ENCODE data around the gene DDX18.
"Not testable (repeated sequence)": the region's sequence is repeated elsewhere in the genome, so short reads cannot be mapped to it uniquely, and the experiment has no call there.

DDX18 gene

DNA sequence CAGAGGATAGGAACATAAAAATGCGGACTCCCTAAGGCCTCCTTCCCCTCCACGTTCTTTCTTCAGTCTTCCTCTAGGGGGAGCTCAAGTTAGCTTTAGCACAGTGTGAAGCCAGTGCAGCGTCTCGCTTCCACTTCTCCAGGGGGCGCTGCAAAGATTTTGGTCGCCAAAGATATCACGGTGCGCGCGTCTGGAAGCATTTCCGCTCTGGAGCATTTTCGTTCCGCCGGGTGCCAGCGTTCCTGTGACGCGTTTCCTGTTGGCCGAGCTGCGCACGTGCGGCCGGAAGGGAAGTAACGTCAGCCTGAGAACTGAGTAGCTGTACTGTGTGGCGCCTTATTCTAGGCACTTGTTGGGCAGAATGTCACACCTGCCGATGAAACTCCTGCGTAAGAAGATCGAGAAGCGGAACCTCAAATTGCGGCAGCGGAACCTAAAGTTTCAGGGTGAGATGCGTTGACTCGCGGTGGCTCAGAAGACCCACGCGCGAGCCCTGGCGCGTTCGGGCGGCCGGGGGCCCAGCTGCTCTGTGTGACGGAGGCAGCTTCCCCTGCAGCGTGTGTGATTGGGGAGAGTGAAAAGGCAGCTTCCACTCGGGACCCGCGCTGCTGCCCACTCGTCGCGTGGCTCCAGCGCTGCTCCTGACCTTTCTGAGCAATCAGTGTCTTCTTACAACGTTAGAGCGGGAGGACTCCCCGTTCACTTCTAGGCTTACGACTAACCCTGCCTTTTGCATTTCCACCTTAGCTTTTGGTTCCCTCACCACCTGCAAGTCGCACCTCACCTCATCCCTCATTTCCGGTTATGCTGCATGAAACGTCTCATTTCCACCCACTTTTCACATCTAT is at the start of gene DDX18:
Gene DDX18 (plus strand): TSS at position 275 of the 848 bp plus-strand sequence. CDS start 87 bp downstream, at position 362.
- peak; percentile 96 for DNase-seq
- Mint-ChIP-seq H3K27ac (peak within 1 kb of the TSS; percentile 97), H3K27me3 (no peaks in the 10 kb centered on the region), H3K4me1 (ENCODE audit: low read depth) (peaks cover 40% of the 10 kb centered on the region), H3K9me3 (no peaks in the 10 kb centered on the region), H3K4me3 (peak within 1 kb of the TSS; percentile 85), H3K36me3 (ENCODE audit: low read depth) (peaks cover 51% of the 10 kb centered on the region)

DNA sequence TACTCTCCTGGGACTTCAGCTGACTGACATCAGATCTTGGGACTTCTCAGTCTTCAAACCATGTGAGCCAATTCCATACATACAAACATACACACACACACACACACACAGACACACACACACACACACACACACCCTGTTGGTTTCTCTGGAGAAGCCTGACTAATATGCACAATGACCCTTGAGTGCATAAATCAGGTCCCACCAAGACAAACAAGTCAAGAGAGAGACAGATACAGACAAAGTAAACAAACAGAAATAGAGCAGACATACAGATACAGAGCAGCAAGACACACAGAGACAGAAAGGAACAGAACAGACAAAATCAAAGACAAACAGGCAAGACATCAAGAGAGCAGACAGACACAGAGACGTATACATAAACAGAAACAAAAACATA is 43.8 kb upstream of the DDX18 start:
- no peaks in the 10 kb centered on the region for H3K9me3 Mint-ChIP-seq
- no peaks in the 10 kb centered on the region for H3K4me1 Mint-ChIP-seq (ENCODE audit: low read depth)
- DNase-seq, result no peak
- no peaks in the 10 kb centered on the region for H3K36me3 Mint-ChIP-seq (ENCODE audit: low read depth)
- no peak overlapping the region for H3K4me3 Mint-ChIP-seq
- H3K27ac Mint-ChIP-seq, result no peak overlapping the region
- H3K27me3 Mint-ChIP-seq, result peaks cover 26% of the 10 kb centered on the region

GRCh38 chr2:117771969-117772630 is 42.4 kb upstream of the DDX18 start:
- Mint-ChIP-seq H3K4me1 (ENCODE audit: low read depth) (no peaks in the 10 kb centered on the region), H3K27ac (no peak overlapping the region), H3K27me3 (peaks cover 40% of the 10 kb centered on the region), H3K36me3 (ENCODE audit: low read depth) (no peaks in the 10 kb centered on the region), H3K4me3 (no peak overlapping the region), H3K9me3 (no peaks in the 10 kb centered on the region)
- DNase-seq, result no peak

- no peaks in the 10 kb centered on the region for H3K4me1 Mint-ChIP-seq (ENCODE audit: low read depth)
- H3K36me3 Mint-ChIP-seq (ENCODE audit: low read depth), result no peaks in the 10 kb centered on the region
- H3K27me3 Mint-ChIP-seq, result peaks cover 31% of the 10 kb centered on the region
- no peak overlapping the region for H3K27ac Mint-ChIP-seq
- no peaks in the 10 kb centered on the region for H3K9me3 Mint-ChIP-seq
- no peak overlapping the region for H3K4me3 Mint-ChIP-seq
- DNase-seq, result no peak
Observed at GRCh38 chr2:117774716-117775115, 39.8 kb upstream of the DDX18 start.

DNA sequence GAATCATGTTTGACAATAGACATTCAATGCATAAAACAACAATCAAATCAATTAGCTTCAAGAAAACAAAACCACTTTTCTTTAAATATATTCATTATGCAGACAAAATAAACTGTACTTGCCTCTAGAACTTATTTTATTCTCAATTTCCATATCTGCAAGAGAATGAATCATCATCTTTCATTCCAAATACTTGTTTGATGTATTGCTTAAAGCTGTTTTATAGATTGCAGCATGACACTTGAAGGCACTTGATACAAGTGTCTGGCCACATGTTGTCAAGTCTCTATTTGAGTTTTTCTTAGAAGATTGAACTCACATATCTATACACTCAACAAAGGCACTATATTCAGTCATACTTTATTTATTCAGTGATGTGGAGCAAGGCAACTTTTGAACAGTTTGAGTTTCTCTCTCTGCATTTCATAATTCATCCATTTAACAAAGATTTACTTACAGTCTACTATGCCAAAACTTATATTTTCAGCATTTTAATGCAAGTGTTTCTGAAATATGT is 38.7 kb upstream of the DDX18 start:
- Mint-ChIP-seq H3K27ac (no peak overlapping the region), H3K4me1 (ENCODE audit: low read depth) (no peaks in the 10 kb centered on the region), H3K4me3 (no peak overlapping the region), H3K27me3 (peaks cover 21% of the 10 kb centered on the region), H3K9me3 (no peaks in the 10 kb centered on the region), H3K36me3 (ENCODE audit: low read depth) (no peaks in the 10 kb centered on the region)
- no peak for DNase-seq

DNA sequence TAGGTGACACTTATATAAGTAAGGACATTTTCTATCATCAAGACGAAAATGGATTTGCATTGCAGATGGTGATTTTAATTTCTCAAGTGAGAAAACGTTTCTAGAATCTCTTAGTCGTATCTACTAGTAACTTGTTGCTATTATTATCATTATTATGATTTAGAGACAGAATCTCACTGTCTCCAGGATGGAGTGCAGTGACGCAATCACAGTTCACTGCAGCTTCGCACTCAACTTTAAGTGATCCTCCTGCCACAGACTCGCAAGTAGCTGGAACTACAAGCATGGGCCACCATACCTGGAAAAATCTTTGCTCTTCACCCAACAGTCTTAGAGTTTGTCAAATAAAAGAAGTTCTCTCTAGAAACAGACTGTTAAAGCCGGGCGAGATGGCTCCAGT is 37.6 kb upstream of the DDX18 start:
- no peak for DNase-seq
- H3K36me3 Mint-ChIP-seq (ENCODE audit: low read depth), result no peaks in the 10 kb centered on the region
- no peak overlapping the region for H3K27ac Mint-ChIP-seq
- no peaks in the 10 kb centered on the region for H3K4me1 Mint-ChIP-seq (ENCODE audit: low read depth)
- H3K27me3 Mint-ChIP-seq, result peaks cover 16% of the 10 kb centered on the region
- H3K9me3 Mint-ChIP-seq, result no peaks in the 10 kb centered on the region
- H3K4me3 Mint-ChIP-seq, result no peak overlapping the region

DNA sequence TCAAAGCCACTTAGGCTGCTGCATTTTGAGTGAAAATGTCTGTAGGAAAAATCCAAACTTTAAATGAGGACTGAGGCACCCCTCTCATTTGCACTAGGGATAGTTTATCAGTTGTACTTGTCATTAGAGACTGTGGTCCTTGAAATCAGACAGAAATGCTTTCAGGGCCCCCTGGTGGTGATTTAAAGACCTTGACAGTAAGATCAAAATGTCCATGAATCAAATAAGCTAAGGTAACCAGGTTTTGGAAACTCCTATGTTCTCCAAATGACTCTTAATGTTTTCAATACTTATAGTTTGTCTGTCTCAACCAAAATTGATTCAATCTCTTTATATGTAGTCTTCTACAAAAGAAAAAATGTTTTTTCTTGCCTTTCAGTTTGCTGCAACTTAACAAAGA is 28.8 kb upstream of the DDX18 start:
- no peak for DNase-seq
- Mint-ChIP-seq H3K27me3 (no peaks in the 10 kb centered on the region), H3K36me3 (ENCODE audit: low read depth) (no peaks in the 10 kb centered on the region), H3K27ac (no peak overlapping the region), H3K9me3 (peaks cover 9% of the 10 kb centered on the region), H3K4me3 (no peak overlapping the region), H3K4me1 (ENCODE audit: low read depth) (no peaks in the 10 kb centered on the region)

DNA sequence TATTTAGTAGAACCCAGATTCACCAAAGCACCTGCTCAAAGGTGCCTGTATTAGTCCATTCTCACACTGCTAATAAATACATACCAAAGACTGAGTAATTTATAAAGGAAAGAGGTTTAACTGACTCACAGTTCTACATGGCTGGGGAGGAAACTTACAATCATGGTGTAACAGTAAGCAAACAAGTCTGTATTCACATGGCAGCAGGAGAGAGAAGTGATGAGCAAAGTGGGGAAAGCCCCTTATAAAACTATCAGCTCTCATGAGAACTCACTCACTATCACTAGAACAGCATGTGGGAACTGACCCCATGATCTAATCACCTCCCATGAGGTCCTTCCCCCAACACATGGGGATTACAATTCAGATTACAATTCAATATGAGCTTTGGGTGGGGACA is 28.0 kb upstream of the DDX18 start:
- no peak overlapping the region for H3K27ac Mint-ChIP-seq
- H3K36me3 Mint-ChIP-seq (ENCODE audit: low read depth), result no peaks in the 10 kb centered on the region
- H3K27me3 Mint-ChIP-seq, result peaks cover 5% of the 10 kb centered on the region
- no peak for DNase-seq
- peaks cover 9% of the 10 kb centered on the region for H3K9me3 Mint-ChIP-seq
- H3K4me3 Mint-ChIP-seq, result no peak overlapping the region
- H3K4me1 Mint-ChIP-seq (ENCODE audit: low read depth), result no peaks in the 10 kb centered on the region

DNA sequence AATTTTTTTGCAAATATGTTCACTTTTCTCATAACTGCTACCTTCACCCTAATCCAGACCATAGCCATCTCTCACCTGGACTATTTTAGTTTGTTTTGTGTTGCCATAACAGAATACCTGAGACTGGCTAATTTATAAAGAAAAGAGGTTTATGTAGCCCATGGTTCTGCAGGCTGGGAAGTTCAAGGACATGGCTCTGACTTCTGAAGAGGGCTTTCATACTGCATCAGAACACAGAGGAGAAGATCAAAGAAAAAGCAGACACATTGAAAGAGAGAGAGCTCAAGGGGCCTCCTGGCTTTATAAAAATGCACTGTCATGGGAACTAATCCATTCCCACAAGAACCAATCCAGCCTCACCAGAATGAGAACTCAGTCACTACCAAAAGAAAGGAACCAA is 25.0 kb upstream of the DDX18 start:
- Mint-ChIP-seq H3K36me3 (ENCODE audit: low read depth) (no peaks in the 10 kb centered on the region), H3K9me3 (peaks cover 9% of the 10 kb centered on the region), H3K4me1 (ENCODE audit: low read depth) (no peaks in the 10 kb centered on the region), H3K27ac (no peak overlapping the region), H3K27me3 (peaks cover 19% of the 10 kb centered on the region), H3K4me3 (no peak overlapping the region)
- no peak for DNase-seq

DNA sequence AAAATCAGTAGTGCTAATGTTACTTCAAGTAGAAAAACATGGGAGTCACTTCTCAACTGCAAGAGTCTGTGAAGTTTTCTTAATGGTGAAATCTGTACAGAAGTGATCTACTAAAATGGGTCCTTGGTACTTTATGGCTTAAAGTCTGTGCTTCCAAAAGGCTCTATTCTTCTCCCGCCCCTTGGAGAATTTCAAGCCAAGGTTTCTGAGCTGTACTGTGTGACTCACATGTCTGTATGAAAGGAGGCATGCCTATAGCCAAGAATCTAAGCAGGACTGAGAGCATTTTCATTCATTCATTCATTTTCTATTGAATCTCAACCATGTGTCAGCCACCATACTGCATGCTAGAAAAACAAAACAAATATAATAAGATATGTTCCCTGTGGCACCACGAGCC is 19.8 kb upstream of the DDX18 start:
- H3K36me3 Mint-ChIP-seq (ENCODE audit: low read depth), result no peaks in the 10 kb centered on the region
- no peak for DNase-seq
- peaks cover 6% of the 10 kb centered on the region for H3K9me3 Mint-ChIP-seq
- H3K27me3 Mint-ChIP-seq, result peaks cover 40% of the 10 kb centered on the region
- no peaks in the 10 kb centered on the region for H3K4me1 Mint-ChIP-seq (ENCODE audit: low read depth)
- no peak overlapping the region for H3K4me3 Mint-ChIP-seq
- H3K27ac Mint-ChIP-seq, result no peak overlapping the region

GRCh38 chr2:117801826-117802225 is 12.7 kb upstream of the DDX18 start:
- peaks cover 31% of the 10 kb centered on the region for H3K27me3 Mint-ChIP-seq
- H3K4me1 Mint-ChIP-seq (ENCODE audit: low read depth), result peaks cover 6% of the 10 kb centered on the region

DNA sequence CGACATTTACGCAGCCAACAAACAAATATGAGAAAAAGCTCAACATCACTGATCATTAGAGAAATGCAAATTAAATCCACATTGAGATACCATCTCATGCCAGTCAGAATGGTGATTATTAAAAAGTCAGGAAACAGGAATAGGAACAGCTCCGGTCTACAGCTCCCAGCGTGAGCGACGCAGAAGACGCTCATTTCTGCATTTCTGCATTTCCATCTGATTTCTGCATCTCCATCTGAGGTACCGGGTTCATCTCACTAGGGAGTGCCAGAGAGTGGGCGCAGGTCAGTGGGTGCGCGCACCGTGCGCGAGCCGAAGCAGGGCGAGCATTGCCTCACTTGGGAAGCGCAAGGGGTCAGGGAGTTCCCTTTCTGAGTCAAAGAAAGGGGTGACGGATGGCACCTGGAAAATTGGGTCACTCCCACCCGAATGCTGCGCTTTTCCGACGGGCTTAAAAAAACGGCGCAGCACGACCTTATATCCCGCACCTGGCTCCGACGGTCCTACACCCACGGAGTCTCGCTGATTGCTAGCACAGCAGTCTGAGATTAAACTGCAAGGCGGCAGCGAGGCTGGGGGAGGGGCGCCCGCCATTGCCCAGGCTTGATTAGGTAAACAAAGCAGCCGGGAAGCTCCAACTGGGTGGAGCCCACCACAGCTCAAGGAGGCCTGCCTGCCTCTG is 10.7 kb upstream of the DDX18 start:
- Mint-ChIP-seq H3K4me3 (peak overlapping the region; percentile 75), H3K27me3 (peaks cover 30% of the 10 kb centered on the region)
- H3K9me3 Mint-ChIP-seq; H3K4me1 Mint-ChIP-seq (ENCODE audit: low read depth); H3K36me3 Mint-ChIP-seq (ENCODE audit: low read depth); DNase-seq; H3K27ac Mint-ChIP-seq: not testable (repeated sequence)

More at GRCh38 chr2:117801826-117802225, 12.7 kb upstream of the DDX18 start:
- Mint-ChIP-seq H3K36me3 (ENCODE audit: low read depth) (no peaks in the 10 kb centered on the region), H3K27ac (no peak overlapping the region), H3K4me3 (no peak overlapping the region), H3K9me3 (no peaks in the 10 kb centered on the region)
- DNase-seq, result no peak

- Mint-ChIP-seq H3K9me3 (no peaks in the 10 kb centered on the region), H3K4me3 (no peak overlapping the region), H3K4me1 (ENCODE audit: low read depth) (peaks cover 18% of the 10 kb centered on the region), H3K27ac (no peak overlapping the region), H3K36me3 (ENCODE audit: low read depth) (peaks cover 29% of the 10 kb centered on the region), H3K27me3 (no peaks in the 10 kb centered on the region)
- DNase-seq, result no peak
Observed at GRCh38 chr2:117812443-117812842, 2.0 kb upstream of the DDX18 start.

DNA sequence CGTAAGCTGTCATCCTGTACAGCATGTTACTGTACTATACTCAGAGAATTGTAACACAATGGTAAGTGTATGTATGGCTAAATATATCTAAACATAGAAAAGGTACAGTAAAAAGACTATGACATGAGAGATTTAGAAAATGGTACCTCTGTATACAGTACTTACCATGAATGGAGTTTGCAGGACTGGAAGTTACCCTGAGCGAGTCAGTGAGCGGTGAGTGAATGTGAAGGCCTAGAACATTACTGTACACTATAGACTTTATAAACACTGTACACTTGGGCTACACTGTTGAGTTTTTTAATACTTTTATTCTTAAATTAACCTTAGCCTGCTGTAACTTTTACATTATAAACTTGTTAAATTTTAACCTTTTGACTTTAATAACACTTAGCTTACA is 1.5 kb downstream of the DDX18 start:
- H3K4me1 Mint-ChIP-seq (ENCODE audit: low read depth), result peaks cover 53% of the 10 kb centered on the region
- H3K27ac Mint-ChIP-seq, result peak overlapping the region; percentile 97
- H3K27me3 Mint-ChIP-seq, result no peaks in the 10 kb centered on the region
- DNase-seq, result no peak
- H3K36me3 Mint-ChIP-seq (ENCODE audit: low read depth), result peaks cover 64% of the 10 kb centered on the region
- H3K4me3 Mint-ChIP-seq, result peak overlapping the region; percentile 85
- no peaks in the 10 kb centered on the region for H3K9me3 Mint-ChIP-seq

Data from activated T-cell treated with anti-CD3 and anti-CD28 coated beads, Interleukin-2, amount 50 U/mL, for 24 hours (primary cell).